Fibroblast of villous mesenchyme (primary cell): ENCODE measurements around the gene PALM2AKAP2. TPM values are rescaled to one million over a fixed set of nuclear protein-coding genes. Genes with fewer than 3 reads are reported as not detected.

Experiments used
- DNase-seq: peaks from one replicate; pipeline ENCODE4 v3.0.0-alpha.2; 2010; ENCODE audit warnings: low read depth
- H3K4me3 ChIP-seq: 2 replicates; pipeline ENCODE4 v1.5.1; 2011; ENCODE audit warnings: low read depth, mild to moderate bottlenecking, low read length
- total RNA-seq: library from RNA; depleted of rRNA; stranded (reverse); fragments of >200 nt; gene quantifications from 2 replicates; pipeline ENCODE4 v1.2.3, GENCODE V29; 2012
- TF ChIP-seq, protein P1 (sequence below): IDR thresholded peaks from 2 replicates; pipeline ENCODE4 v1.5.1; 2012; ENCODE audit warnings: low read depth, mild to moderate bottlenecking, low read length; ENCODE audit not compliant: insufficient read depth

PALM2AKAP2 gene
- total RNA-seq, 1 donor, result 31.5 TPM

DNA sequence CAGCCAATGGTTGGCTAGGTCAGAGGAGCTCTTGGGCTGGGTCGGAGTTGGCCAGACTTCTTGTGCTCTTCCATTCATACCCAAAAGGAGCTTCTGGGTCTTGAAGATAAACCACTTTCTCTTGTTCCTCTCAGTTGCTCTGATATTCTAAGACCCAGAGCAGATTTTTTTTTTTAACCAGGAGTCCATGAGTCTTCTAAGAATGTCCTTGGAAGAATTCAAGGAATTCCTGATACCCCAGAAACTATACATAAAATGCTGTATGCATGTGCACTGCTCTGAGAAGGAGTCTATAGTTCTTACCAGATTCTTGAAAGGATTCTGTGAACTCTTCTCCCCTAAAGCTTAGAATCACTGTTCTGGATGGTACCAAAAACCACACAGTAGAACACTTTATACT lies 9.9 kb upstream of the PALM2AKAP2 start:
- no peak overlapping the region for H3K4me3 ChIP-seq
- no peak for DNase-seq
- TF ChIP-seq, protein P1, sequence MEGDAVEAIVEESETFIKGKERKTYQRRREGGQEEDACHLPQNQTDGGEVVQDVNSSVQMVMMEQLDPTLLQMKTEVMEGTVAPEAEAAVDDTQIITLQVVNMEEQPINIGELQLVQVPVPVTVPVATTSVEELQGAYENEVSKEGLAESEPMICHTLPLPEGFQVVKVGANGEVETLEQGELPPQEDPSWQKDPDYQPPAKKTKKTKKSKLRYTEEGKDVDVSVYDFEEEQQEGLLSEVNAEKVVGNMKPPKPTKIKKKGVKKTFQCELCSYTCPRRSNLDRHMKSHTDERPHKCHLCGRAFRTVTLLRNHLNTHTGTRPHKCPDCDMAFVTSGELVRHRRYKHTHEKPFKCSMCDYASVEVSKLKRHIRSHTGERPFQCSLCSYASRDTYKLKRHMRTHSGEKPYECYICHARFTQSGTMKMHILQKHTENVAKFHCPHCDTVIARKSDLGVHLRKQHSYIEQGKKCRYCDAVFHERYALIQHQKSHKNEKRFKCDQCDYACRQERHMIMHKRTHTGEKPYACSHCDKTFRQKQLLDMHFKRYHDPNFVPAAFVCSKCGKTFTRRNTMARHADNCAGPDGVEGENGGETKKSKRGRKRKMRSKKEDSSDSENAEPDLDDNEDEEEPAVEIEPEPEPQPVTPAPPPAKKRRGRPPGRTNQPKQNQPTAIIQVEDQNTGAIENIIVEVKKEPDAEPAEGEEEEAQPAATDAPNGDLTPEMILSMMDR, result no peak

DNA sequence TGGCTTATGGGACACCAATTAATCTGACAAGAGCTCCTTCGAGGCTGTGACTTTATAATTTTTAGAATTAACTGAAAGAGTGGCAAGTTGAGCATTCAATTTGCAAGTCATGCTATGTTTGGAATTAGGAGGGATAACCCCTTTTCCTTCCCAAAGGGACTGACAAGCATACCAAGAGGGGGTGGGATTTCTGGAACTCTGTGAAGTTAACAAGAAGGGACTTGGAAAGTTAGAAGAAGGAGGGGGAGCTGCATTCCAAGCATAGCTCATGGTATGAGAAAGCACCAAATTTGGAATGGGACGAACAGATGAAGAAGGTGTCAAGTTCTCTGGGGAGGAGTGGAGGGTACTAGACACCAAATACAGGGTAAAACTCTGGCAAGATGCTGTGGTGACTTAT lies 8.9 kb upstream of the PALM2AKAP2 start:
- H3K4me3 ChIP-seq, result no peak overlapping the region
- DNase-seq, result peak; percentile 17
- TF ChIP-seq, protein P1, result no peak

DNA sequence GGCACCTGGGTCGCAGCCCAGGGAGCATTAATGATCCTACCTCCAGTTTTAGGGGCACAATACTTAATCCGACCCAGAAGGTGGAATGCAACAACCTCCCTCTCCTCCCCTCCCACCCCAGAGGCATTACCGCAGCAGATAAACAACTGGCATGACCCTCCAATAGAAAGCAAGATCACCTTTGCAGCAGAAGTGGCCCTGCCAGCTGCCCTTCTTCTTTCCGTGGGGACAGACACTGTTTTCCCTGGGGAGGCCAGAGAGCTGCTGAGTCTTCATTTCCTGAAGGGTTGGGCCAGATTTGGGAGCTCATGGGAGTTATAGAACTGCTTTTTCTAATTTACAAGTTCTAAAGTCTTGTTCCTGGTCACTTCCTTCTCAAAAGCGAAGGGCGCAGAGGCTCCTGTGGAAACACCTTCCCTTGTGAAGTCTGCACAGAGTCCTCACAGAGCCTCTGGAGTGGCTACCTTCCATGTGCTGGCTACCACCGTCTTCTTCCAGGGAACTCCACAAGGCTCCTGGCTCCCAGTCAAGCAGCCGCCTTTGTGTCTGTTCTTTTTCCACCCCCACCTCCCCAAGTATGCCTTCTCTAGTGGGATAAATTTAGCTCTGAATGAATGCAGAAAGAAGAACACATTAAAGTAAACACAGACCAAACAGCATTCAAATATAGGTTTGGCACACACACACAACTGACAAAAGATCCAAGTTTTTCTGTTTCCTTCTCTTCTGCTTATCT lies 8.0 kb upstream of the PALM2AKAP2 start:
- H3K4me3 ChIP-seq, result no peak overlapping the region
- TF ChIP-seq, protein P1, result no peak
- peak; percentile 33 for DNase-seq

DNA sequence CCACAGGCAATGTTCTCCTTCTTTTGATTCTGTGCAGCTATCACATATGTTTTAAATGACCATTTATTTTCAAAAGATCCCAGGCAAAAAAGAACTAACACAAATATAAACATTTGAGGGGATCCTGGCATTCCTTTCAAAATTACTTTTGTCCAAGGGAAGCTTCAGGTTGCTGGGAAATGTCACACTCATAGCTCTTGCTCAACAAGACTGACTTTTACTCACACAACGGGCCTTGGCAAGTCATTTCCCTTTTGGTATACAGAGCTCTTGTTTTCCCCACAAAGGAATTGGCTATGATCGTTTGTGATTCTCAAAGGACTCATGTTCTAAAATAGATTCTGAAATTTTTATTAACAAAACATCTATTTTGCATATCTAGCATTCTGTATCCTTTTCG lies 4.5 kb upstream of the PALM2AKAP2 start:
- TF ChIP-seq, protein P1, result no peak
- DNase-seq, result peak; percentile 68
- no peak overlapping the region for H3K4me3 ChIP-seq

DNA sequence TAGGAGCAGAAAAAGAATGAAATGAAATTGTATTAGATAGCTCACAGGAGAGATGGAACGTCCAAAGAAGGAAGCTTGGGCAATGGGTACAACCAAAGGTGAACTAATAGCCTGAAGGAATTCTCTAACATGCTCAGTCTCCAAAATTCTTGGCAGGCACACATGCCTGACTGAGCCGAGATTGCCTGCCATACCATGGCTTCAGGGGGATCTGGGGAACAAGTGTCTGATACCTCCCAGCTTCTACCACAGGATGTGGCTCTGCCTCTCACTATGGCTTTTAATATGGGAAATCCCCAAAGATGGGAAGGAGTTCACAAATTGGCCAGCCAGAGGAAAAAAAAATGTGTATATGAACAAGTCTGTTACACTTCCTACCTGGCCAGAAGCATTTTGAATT lies 3.6 kb upstream of the PALM2AKAP2 start:
- TF ChIP-seq, protein P1, result no peak
- no peak for DNase-seq
- no peak overlapping the region for H3K4me3 ChIP-seq

DNA sequence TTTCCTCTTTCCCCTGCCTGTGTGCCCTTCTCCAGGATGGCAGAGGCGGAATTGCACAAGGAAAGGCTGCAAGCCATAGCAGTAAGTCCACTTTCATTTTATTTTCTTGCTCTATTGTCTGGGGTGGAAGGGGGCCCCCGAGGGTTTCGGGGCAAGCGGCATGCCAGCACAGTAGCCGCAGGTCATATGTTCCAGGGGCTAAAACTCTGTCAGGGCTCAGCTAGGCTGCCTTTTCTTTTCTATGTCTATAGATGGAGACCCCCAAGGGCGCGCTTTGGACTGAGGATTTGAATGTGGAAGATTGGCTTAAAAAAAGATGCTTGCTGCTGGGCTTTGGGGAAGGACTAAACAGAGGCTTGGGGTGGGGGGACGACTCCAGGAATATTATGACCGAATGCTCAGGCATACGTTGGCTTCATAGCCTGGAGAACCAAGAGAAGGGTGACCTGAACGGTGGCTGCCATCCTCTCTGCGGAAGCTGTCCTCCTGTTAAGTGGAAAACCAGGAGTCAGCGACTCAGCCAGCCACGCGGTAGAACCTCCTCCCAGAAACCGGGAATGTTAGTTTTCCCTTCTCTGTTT lies 545 bp downstream of the PALM2AKAP2 start:
- H3K4me3 ChIP-seq, result peak overlapping the region; percentile 71
- DNase-seq, result peak; percentile 28
- TF ChIP-seq, protein P1, result no peak
